Stimulated activated CD4-positive, alpha-beta T cell treated with anti-CD3 and anti-CD28 coated beads, Interleukin-15, amount 100 ng/mL, for 1 hour (primary cell): Measurements from ENCODE around the gene ALK.

Experiments
- DNase-seq, 2 donors: peaks; one replicate each; pipeline ENCODE4 v3.0.0-alpha.2; 2020; ENCODE audit warnings: low read depth in 1 of 2, low spot score in 1 of 2

Gene ALK

GRCh38 chr2:29463181-29463900 is 458.0 kb downstream of the ALK start:
- DNase-seq = no peak

GRCh38 chr2:29462293-29462692 is 459.1 kb downstream of the ALK start:
- DNase-seq = no peak

- no peak for DNase-seq
Measured at GRCh38 chr2:29460190-29460589, 461.2 kb downstream of the ALK start.

- DNase-seq = no peak
Measured at GRCh38 chr2:29459445-29460179, 461.8 kb downstream of the ALK start.

- DNase-seq = no peak
Measured at GRCh38 chr2:29456429-29456828, 465.0 kb downstream of the ALK start.

- DNase-seq = no peak
Measured at GRCh38 chr2:29455200-29455860, 466.1 kb downstream of the ALK start.

- DNase-seq = no peak
Measured at GRCh38 chr2:29452036-29452435, 469.4 kb downstream of the ALK start.

GRCh38 chr2:29450596-29451222 is 470.7 kb downstream of the ALK start:
- DNase-seq = no peak

GRCh38 chr2:29449499-29449898 is 471.9 kb downstream of the ALK start:
- no peak for DNase-seq

GRCh38 chr2:29448096-29448688 is 473.2 kb downstream of the ALK start:
- no peak for DNase-seq

GRCh38 chr2:29447513-29447912 is 473.9 kb downstream of the ALK start:
- no peak for DNase-seq

- no peak for DNase-seq
Measured at GRCh38 chr2:29446847-29447246, 474.5 kb downstream of the ALK start.

GRCh38 chr2:29444150-29444549 is 477.2 kb downstream of the ALK start:
- no peak for DNase-seq

- no peak for DNase-seq
Measured at GRCh38 chr2:29443627-29444026, 477.8 kb downstream of the ALK start.

- DNase-seq = no peak
Measured at GRCh38 chr2:29443151-29443550, 478.2 kb downstream of the ALK start.

GRCh38 chr2:29440921-29441623 is 480.3 kb downstream of the ALK start:
- no peak for DNase-seq

- DNase-seq = no peak
Measured at GRCh38 chr2:29433920-29434319, 487.5 kb downstream of the ALK start.

- no peak for DNase-seq
Measured at GRCh38 chr2:29433128-29433527, 488.3 kb downstream of the ALK start.

GRCh38 chr2:29431485-29431884 is 489.9 kb downstream of the ALK start:
- DNase-seq = no peak

GRCh38 chr2:29430382-29431112 is 490.8 kb downstream of the ALK start:
- DNase-seq = no peak
